IMR-90 (cell line): ENCODE data around the gene TSR3. TPM values are rescaled to one million over a fixed set of nuclear protein-coding genes. Genes with fewer than 3 reads are reported as not detected.

Source experiments
- ATAC-seq: fragments of 200-7000 bp; cut with Tn5 transposase; 2 replicates; pipeline ENCODE4 v1.9.1; 2020; ENCODE audit warnings: low read depth, mild to moderate bottlenecking, moderate library complexity
- BruUV-seq: library from RNA; stranded (reverse); fragments of 400-500 nt; replicated peaks from 2 replicates; lab custom pipeline; 2021; lab: Mats Ljungman, UMichigan
- CTCF ChIA-PET: fragments of 300-600 bp; formaldehyde crosslinking; extraction: SDS; loops from one replicate; lab custom pipeline; 2021; ENCODE audit warnings: antibody characterized with exemption; lab: Yijun Ruan, JAX
- POLR2A ChIA-PET: fragments of 300-600 bp; sonication (Branson Sonifier 250); formaldehyde crosslinking; loops from one replicate; lab custom pipeline; 2022; ENCODE audit warnings: antibody characterized with exemption; ENCODE audit not compliant: unreplicated experiment; lab: Charles Lee
- DNase-seq: peaks from one replicate; pipeline ENCODE4 v3.0.0; 2013
- H2AFZ ChIP-seq: replicated peaks from 2 replicates; pipeline ENCODE3; 2013; ENCODE audit warnings: low read length, mild to moderate bottlenecking; ENCODE audit not compliant: poor library complexity
- H2AK5ac ChIP-seq: 2 replicates; pipeline ENCODE4 v1.6.1; 2013; ENCODE audit warnings: low read depth, low read length, inconsistent platforms
- H2AK9ac ChIP-seq: replicated peaks from 2 replicates; pipeline ENCODE3; 2013; ENCODE audit warnings: mild to moderate bottlenecking, low read depth, low read length, moderate library complexity; ENCODE audit not compliant: poor library complexity
- H2BK120ac ChIP-seq: 2 replicates; pipeline ENCODE4 v1.6.1; 2013; ENCODE audit warnings: low read depth, low read length, inconsistent platforms
- H2BK15ac ChIP-seq: 3 replicates; pipeline ENCODE4 v1.6.1; 2013; ENCODE audit warnings: low read depth, low read length, inconsistent platforms
- H2BK20ac ChIP-seq: 2 replicates; pipeline ENCODE4 v1.6.1; 2013; ENCODE audit warnings: low read depth, mild to moderate bottlenecking, inconsistent platforms, low read length, moderate library complexity
- H2BK5ac ChIP-seq: 2 replicates; pipeline ENCODE4 v1.6.1; 2013; ENCODE audit warnings: mild to moderate bottlenecking, low read depth, low read length, inconsistent platforms; ENCODE audit not compliant: poor library complexity, severe bottlenecking
- H3K14ac ChIP-seq: replicated peaks from 2 replicates; pipeline ENCODE4 v1.6.1; 2013; ENCODE audit warnings: low read depth, low read length, inconsistent platforms
- H3K18ac ChIP-seq: 2 replicates; pipeline ENCODE4 v1.6.1; 2013; ENCODE audit warnings: low read depth, low read length, control low read depth
- H3K23ac ChIP-seq: 2 replicates; pipeline ENCODE4 v1.6.1; 2013; ENCODE audit warnings: low read depth, low read length, inconsistent platforms
- H3K27ac ChIP-seq: 2 replicates; pipeline ENCODE4 v1.5.1; 2013; ENCODE audit warnings: mild to moderate bottlenecking, control low read depth, low read length; ENCODE audit not compliant: insufficient read depth
- H3K27me3 ChIP-seq: 2 replicates; pipeline ENCODE4 v1.6.1; 2013; ENCODE audit warnings: low read length; ENCODE audit not compliant: control insufficient read depth, insufficient read depth
- H3K36me3 ChIP-seq: 2 replicates; pipeline ENCODE4 v1.6.1; 2013; ENCODE audit warnings: low read length, mixed read lengths; ENCODE audit not compliant: control insufficient read depth, insufficient read depth
- H3K4ac ChIP-seq: 2 replicates; pipeline ENCODE4 v1.6.1; 2013; ENCODE audit warnings: low read depth, low read length, inconsistent platforms
- H3K4me1 ChIP-seq: 2 replicates; pipeline ENCODE4 v1.6.1; 2013; ENCODE audit warnings: low read length, mixed read lengths; ENCODE audit not compliant: control insufficient read depth, insufficient read depth
- H3K4me2 ChIP-seq: 2 replicates; pipeline ENCODE4 v1.6.1; 2013; ENCODE audit warnings: low read depth, mild to moderate bottlenecking, control low read depth, low read length, moderate library complexity
- H3K4me3 ChIP-seq: 2 replicates; pipeline ENCODE4 v1.5.1; 2013; ENCODE audit warnings: low read depth, mild to moderate bottlenecking, control low read depth, low read length, moderate library complexity; ENCODE audit not compliant: insufficient read depth
- H3K56ac ChIP-seq: 2 replicates; pipeline ENCODE4 v1.6.1; 2013; ENCODE audit warnings: low read length, inconsistent platforms; ENCODE audit not compliant: insufficient read depth; ENCODE audit errors: extremely low read depth
- H3K79me1 ChIP-seq, 2 experiments: 2 replicates each; pipeline ENCODE4 v1.6.1; 2013; ENCODE audit warnings: low read length in 2 of 2, inconsistent platforms in 1 of 2, low read depth in 1 of 2
- H3K9ac ChIP-seq: 2 replicates; pipeline ENCODE4 v1.6.1; 2013; ENCODE audit warnings: low read depth, low read length, control low read depth
- H3K9me1 ChIP-seq: 2 replicates; pipeline ENCODE4 v1.6.1; 2013; ENCODE audit warnings: low read length, inconsistent platforms; ENCODE audit not compliant: insufficient read depth
- H3K9me3 ChIP-seq: 2 replicates; pipeline ENCODE4 v1.6.1; 2013; ENCODE audit warnings: low read length; ENCODE audit not compliant: control insufficient read depth, insufficient read depth
- H4K20me1 ChIP-seq: 2 replicates; pipeline ENCODE4 v1.6.1; 2013; ENCODE audit warnings: low read length, inconsistent platforms; ENCODE audit not compliant: insufficient read depth
- H4K5ac ChIP-seq: 2 replicates; pipeline ENCODE4 v1.6.1; 2013; ENCODE audit warnings: mild to moderate bottlenecking, low read depth, low read length, control low read depth
- H4K8ac ChIP-seq, 2 experiments: 2 replicates each; pipeline ENCODE4 v1.6.1; 2013; ENCODE audit warnings: low read depth in 2 of 2, low read length in 2 of 2, control low read depth in 1 of 2, inconsistent platforms in 1 of 2
- H4K91ac ChIP-seq: 2 replicates; pipeline ENCODE4 v1.6.1; 2013; ENCODE audit warnings: low read depth, low read length, inconsistent platforms; ENCODE audit not compliant: insufficient read depth
- BHLHE40 ChIP-seq: fragments of 150-350 bp; IDR thresholded peaks from 2 replicates; pipeline ENCODE4 v1.6.1; 2016; ENCODE audit warnings: mild to moderate bottlenecking, low read depth, low read length
- CEBPB ChIP-seq: IDR thresholded peaks from 2 replicates; pipeline ENCODE4 v1.6.1; 2012; ENCODE audit warnings: low read depth, low read length, improper control_type of control experiment
- CTCF ChIP-seq: conservative IDR thresholded peaks from 2 replicates; pipeline ENCODE4 v1.5.1; 2012; ENCODE audit warnings: mild to moderate bottlenecking, low read depth, low read length, improper control_type of control experiment
- ELK1 ChIP-seq: fragments of 150-350 bp; IDR thresholded peaks from 2 replicates; pipeline ENCODE4 v1.6.1; 2016; ENCODE audit warnings: low read depth, mild to moderate bottlenecking, low read length, moderate library complexity, borderline replicate concordance
- FOS ChIP-seq: fragments of 150-350 bp; IDR thresholded peaks from 2 replicates; pipeline ENCODE4 v1.6.1; 2016; ENCODE audit warnings: low read depth, low read length
- MAFK ChIP-seq: IDR thresholded peaks from 2 replicates; pipeline ENCODE4 v1.6.1; 2012; ENCODE audit warnings: low read depth, low read length, improper control_type of control experiment
- MAZ ChIP-seq: IDR thresholded peaks from 2 replicates; pipeline ENCODE4 v1.6.1; 2012; ENCODE audit warnings: low read depth, mild to moderate bottlenecking, low read length, improper control_type of control experiment, moderate library complexity, borderline replicate concordance
- MXI1 ChIP-seq: IDR thresholded peaks from 2 replicates; pipeline ENCODE4 v1.6.1; 2012; ENCODE audit warnings: low read depth, mild to moderate bottlenecking, low read length, moderate library complexity, borderline replicate concordance
- NFE2L2 ChIP-seq: fragments of 150-350 bp; IDR thresholded peaks from 2 replicates; pipeline ENCODE4 v1.6.1; 2016; ENCODE audit warnings: low read depth, mild to moderate bottlenecking, low read length
- RAD21 ChIP-seq: IDR thresholded peaks from 2 replicates; pipeline ENCODE4 v1.6.1; 2012; ENCODE audit warnings: low read length, improper control_type of control experiment
- RCOR1 ChIP-seq: IDR thresholded peaks from 2 replicates; pipeline ENCODE4 v1.6.1; 2012; ENCODE audit warnings: mild to moderate bottlenecking, low read length, improper control_type of control experiment; ENCODE audit not compliant: insufficient replicate concordance
- RFX5 ChIP-seq: IDR thresholded peaks from 2 replicates; pipeline ENCODE4 v1.8.0; 2012; ENCODE audit warnings: low read depth, mild to moderate bottlenecking, low read length, moderate library complexity
- SMC3 ChIP-seq: fragments of 150-350 bp; IDR thresholded peaks from 2 replicates; pipeline ENCODE4 v1.6.1; 2016; ENCODE audit warnings: low read depth, mild to moderate bottlenecking, antibody characterized with exemption, low read length, moderate library complexity
- USF2 ChIP-seq: fragments of 150-350 bp; IDR thresholded peaks from 2 replicates; pipeline ENCODE4 v1.6.1; 2017; ENCODE audit warnings: mild to moderate bottlenecking, antibody characterized with exemption, low read length, low read depth
- WGBS, 2 experiments: methylation state at CpG; one replicate each; pipeline versions ENCODE4 v1.1.5 to v1.1.7; 2013; ENCODE audit warnings: missing lambda C conversion rate in 2 of 2; ENCODE audit not compliant: insufficient read length in 1 of 2; ENCODE audit errors: extremely low coverage in 2 of 2; 5-methylcytosine and 5-hydroxymethylcytosine counted together
- dilution Hi-C: fragments of 300-500 bp; cut with HindIII; formaldehyde crosslinking; loops from one replicate; pipeline ENCODE4 v1.14.3; 2018; ENCODE audit warnings: low sequenced_read_pairs; ENCODE audit not compliant: unreplicated experiment
- in situ Hi-C: fragments of 300-500 bp; cut with MboI; formaldehyde crosslinking; loops from 3 replicates; pipeline ENCODE4 v1.14.3; 2019; ENCODE audit warnings: low sequenced_read_pairs, inconsistent platforms, mixed read lengths
- intact Hi-C: fragments of 100-400 bp; cut with micrococcal nuclease; formaldehyde crosslinking; loops from 2 replicates; pipeline ENCODE4 v1.10.0; 2022
- polyA plus RNA-seq, 3 experiments: library from polyadenylated mRNA; depleted of rRNA; stranded (reverse); fragments of >200 nt; gene quantifications; 2 replicates each; pipeline ENCODE4 v1.2.3, GENCODE V29; 2012; ENCODE audit warnings: low replicate concordance in 1 of 3
- total RNA-seq: library from RNA; depleted of rRNA; stranded (reverse); fragments of >200 nt; gene quantifications from 2 replicates; pipeline ENCODE4 v1.2.3, GENCODE V29; 2012

TSR3 gene
- total and polyA plus RNA-seq, 2 of the 4 experiments (the other 2 are of a cell fraction) = 38.0 to 52.9 TPM

GRCh38 chr16:1320658-1321240, 30.9 kb downstream of the TSR3 start:
- H3K36me3 ChIP-seq = peaks cover 83% of the 10 kb centered on the region
- H3K27me3 ChIP-seq = no peaks in the 10 kb centered on the region
- no peak overlapping the region for H2AK5ac ChIP-seq
- no peak overlapping the region for H2AK9ac ChIP-seq
- H2BK20ac ChIP-seq = no peak overlapping the region
- POLR2A ChIA-PET = no interaction called here
- WGBS, 2 experiments = 81% methylated on average over 9 of the region's 22 CpGs; no CpG with 5 or more reads in 1 of the 2 experiments
- no peak overlapping the region for H2BK5ac ChIP-seq
- H2BK15ac ChIP-seq = no peak overlapping the region
- DNase-seq = no peak
- CTCF ChIA-PET = no interaction called here
- in situ Hi-C loops (no loop called here), intact Hi-C loops (no loop called here), dilution Hi-C loops (no loop called here)
- H3K23ac ChIP-seq = no peak overlapping the region
- H2BK120ac ChIP-seq = no peak overlapping the region
- H3K9me1 ChIP-seq = peaks cover 6% of the 10 kb centered on the region; the same call in 1 of the 2 replicates
- no peak overlapping the region for H4K5ac ChIP-seq
- no peak for ATAC-seq
- no peak overlapping the region for H3K27ac ChIP-seq
- no peaks in the 10 kb centered on the region for H3K4me1 ChIP-seq
- H3K79me1 ChIP-seq = peaks cover 10 to 53% of the 10 kb centered on the region in 2 experiments
- H3K4me2 ChIP-seq = no peak overlapping the region
- no peak overlapping the region for H3K4ac ChIP-seq
- H3K18ac ChIP-seq = no peak overlapping the region
- H4K91ac ChIP-seq = no peak overlapping the region
- BruUV-seq = no TSS peak
- no peak overlapping the region for H4K8ac ChIP-seq
- no peaks in the 10 kb centered on the region for H3K9me3 ChIP-seq
- peaks cover 66% of the 10 kb centered on the region for H4K20me1 ChIP-seq
- H3K56ac ChIP-seq = no peak overlapping the region
- no peak for TF ChIP-seq FOS
- no peak for TF ChIP-seq MXI1
- TF ChIP-seq NFE2L2 = no peak
- TF ChIP-seq SMC3 = no peak
- no peak for TF ChIP-seq CEBPB
- TF ChIP-seq USF2 = no peak
- TF ChIP-seq MAFK = no peak
- no peak for TF ChIP-seq BHLHE40
- no peak for TF ChIP-seq RAD21
- TF ChIP-seq CTCF = no peak
- TF ChIP-seq RCOR1 = no peak
- TF ChIP-seq MAZ = no peak
- TF ChIP-seq ELK1 = no peak
- no peak for TF ChIP-seq RFX5
- no peak overlapping the region for H3K14ac ChIP-seq
- no peak overlapping the region for H3K4me3 ChIP-seq
- no peak overlapping the region for H3K9ac ChIP-seq
- peak overlapping the region; percentile 21 for H2AFZ ChIP-seq
